SK-N-SH (cell line): Measurements from ENCODE around the gene CHD2. TPM values are rescaled to one million over a fixed set of nuclear protein-coding genes. Genes with fewer than 3 reads are reported as not detected.

Experiments
- CTCF ChIA-PET: fragments of 300-600, 350-600 bp; formaldehyde crosslinking; extraction: SDS; loops from one replicate; lab custom pipeline; 2021; lab: Yijun Ruan, JAX
- POLR2A ChIA-PET: fragments of 350-600 bp; sonication (Branson Sonifier 250); formaldehyde crosslinking; extraction: SDS; loops from one replicate; lab custom pipeline; 2020; ENCODE audit warnings: antibody characterized with exemption, inconsistent platforms; lab: Yijun Ruan, JAX
- DNase-seq: peaks from one replicate; pipeline ENCODE4 v3.0.0; 2012
- H2AFZ ChIP-seq: fragments of 200-600 bp; sonication (generic); 2 replicates; pipeline ENCODE4 v1.8.1; 2016; ENCODE audit warnings: antibody characterized with exemption, mild to moderate bottlenecking, low read depth
- H3F3A ChIP-seq: fragments of 200-600 bp; sonication (generic); replicated peaks from 2 replicates; pipeline ENCODE3; 2016; ENCODE audit warnings: antibody characterized with exemption, mild to moderate bottlenecking; ENCODE audit not compliant: insufficient read depth
- H3K27ac ChIP-seq, 2 experiments: fragments of 200-500 bp in 1 of 2; fragments of 200-600 bp in 1 of 2; sonication (Bioruptor generic) in 1 of 2; sonication (generic), shearing (Covaris generic) in 1 of 2; 2 replicates each; pipeline versions ENCODE4 v1.5.1 to v1.6.1; 2014 to 2016; ENCODE audit warnings: low read depth in 2 of 2, inconsistent platforms in 1 of 2, low read length in 1 of 2, mild to moderate bottlenecking in 1 of 2, mixed read lengths in 1 of 2
- H3K27me3 ChIP-seq: fragments of 200-600 bp; sonication (generic), shearing (Covaris generic); 2 replicates; pipeline ENCODE4 v1.6.1; 2016; ENCODE audit warnings: mixed run types; ENCODE audit not compliant: insufficient read depth
- H3K36me3 ChIP-seq, 2 experiments: fragments of 200-500 bp in 1 of 2; fragments of 200-600 bp in 1 of 2; sonication (Bioruptor generic) in 1 of 2; sonication (generic) in 1 of 2; replicated peaks in 1 of 2; 2 replicates each; pipeline versions ENCODE3 to v1.5.1; 2014 to 2016; ENCODE audit warnings: low read length in 1 of 2, mild to moderate bottlenecking in 1 of 2; ENCODE audit not compliant: insufficient read depth in 2 of 2, control insufficient read depth in 1 of 2
- H3K4me1 ChIP-seq, 2 experiments: fragments of 200-500 bp in 1 of 2; fragments of 200-600 bp in 1 of 2; sonication (Bioruptor generic) in 1 of 2; sonication (generic), shearing (Covaris generic) in 1 of 2; 2 replicates each; pipeline versions ENCODE4 v1.5.1 to v1.6.1; 2014 to 2016; ENCODE audit warnings: low read depth in 1 of 2, low read length in 1 of 2, mixed run types in 1 of 2; ENCODE audit not compliant: insufficient read depth in 2 of 2, control insufficient read depth in 1 of 2
- H3K4me2 ChIP-seq: fragments of 200-600 bp; sonication (generic), shearing (Covaris generic); 2 replicates; pipeline ENCODE4 v1.6.1; 2017; ENCODE audit warnings: mixed run types
- H3K4me3 ChIP-seq, 2 experiments: fragments of 200-500 bp in 1 of 2; fragments of 200-600 bp in 1 of 2; sonication (Bioruptor generic) in 1 of 2; sonication (generic), shearing (Covaris generic) in 1 of 2; 2 replicates each; pipeline versions ENCODE4 v1.5.1 to v1.8.1; 2014 to 2016; ENCODE audit warnings: low read depth in 2 of 2, inconsistent platforms in 1 of 2, low read length in 1 of 2, mild to moderate bottlenecking in 1 of 2, mixed read lengths in 1 of 2, moderate library complexity in 1 of 2
- H3K79me2 ChIP-seq: fragments of 200-600 bp; sonication (generic); 2 replicates; pipeline ENCODE4 v1.8.1; 2017; ENCODE audit warnings: mild to moderate bottlenecking; ENCODE audit not compliant: insufficient read depth
- H3K9ac ChIP-seq: fragments of 200-600 bp; sonication (generic); 2 replicates; pipeline ENCODE4 v1.6.1; 2017; ENCODE audit warnings: mixed run types
- H3K9me2 ChIP-seq: fragments of 200-600 bp; sonication (generic); 2 replicates; pipeline ENCODE4 v1.6.1; 2017; ENCODE audit warnings: mixed run types
- H3K9me3 ChIP-seq: fragments of 200-600 bp; sonication (generic); 2 replicates; pipeline ENCODE4 v1.6.1; 2017; ENCODE audit warnings: mixed run types, mild to moderate bottlenecking, moderate library complexity
- H4K20me1 ChIP-seq: fragments of 200-600 bp; sonication (generic); 2 replicates; pipeline ENCODE4 v1.6.1; 2017; ENCODE audit warnings: mild to moderate bottlenecking, mixed run types; ENCODE audit not compliant: insufficient read depth
- CHD2 ChIP-seq: fragments of 150-350 bp; IDR thresholded peaks from 2 replicates; pipeline ENCODE4 v1.6.1; 2018; ENCODE audit warnings: low read length; ENCODE audit not compliant: partially characterized antibody
- EZH2phosphoT487 ChIP-seq: fragments of 200-600 bp; sonication (generic); IDR thresholded peaks from 2 replicates; pipeline ENCODE4 v1.6.1; 2017; ENCODE audit warnings: low read depth, mixed run types, mild to moderate bottlenecking, antibody characterized with exemption, moderate library complexity, borderline replicate concordance
- FOSL2 ChIP-seq: IDR thresholded peaks from 2 replicates; pipeline ENCODE4 v1.4.0; 2012; ENCODE audit warnings: low read depth, mild to moderate bottlenecking, moderate library complexity, borderline replicate concordance
- FOXJ3 ChIP-seq: sonication (generic); formaldehyde crosslinking; IDR thresholded peaks from 2 replicates; pipeline ENCODE4 v1.5.1; 2020; ENCODE audit warnings: mild to moderate bottlenecking, missing genetic modification reagents
- FOXM1 ChIP-seq: IDR thresholded peaks from 2 replicates; pipeline ENCODE4 v1.4.0; 2012; ENCODE audit warnings: low read depth, mild to moderate bottlenecking
- JUND ChIP-seq: IDR thresholded peaks from 2 replicates; pipeline ENCODE4 v1.4.0; 2012
- RAD21 ChIP-seq: IDR thresholded peaks from 2 replicates; pipeline ENCODE4 v1.6.1; 2012; ENCODE audit warnings: mild to moderate bottlenecking, low read length
- RCOR1 ChIP-seq: fragments of 150-350 bp; IDR thresholded peaks from 2 replicates; pipeline ENCODE4 v1.6.1; 2017; ENCODE audit warnings: antibody characterized with exemption, low read length
- SIN3A ChIP-seq: IDR thresholded peaks from 2 replicates; pipeline ENCODE4 v1.6.1; 2012; ENCODE audit warnings: low read depth, mild to moderate bottlenecking, low read length, moderate library complexity, borderline replicate concordance
- TAF1 ChIP-seq: IDR thresholded peaks from 2 replicates; pipeline ENCODE4 v1.6.1; 2012; ENCODE audit warnings: low read depth, mild to moderate bottlenecking, low read length, moderate library complexity, borderline replicate concordance
- TEAD4 ChIP-seq: IDR thresholded peaks from 2 replicates; pipeline ENCODE4 v1.4.0; 2012; ENCODE audit warnings: mild to moderate bottlenecking, borderline replicate concordance; ENCODE audit not compliant: insufficient read depth
- YY1 ChIP-seq: IDR thresholded peaks from 2 replicates; pipeline ENCODE4 v1.4.0; 2012; ENCODE audit warnings: low read depth, mild to moderate bottlenecking
- WGBS: methylation state at CpG from one replicate; pipeline ENCODE4 v1.1.6; 2017; ENCODE audit warnings: low lambda C conversion rate; 5-methylcytosine and 5-hydroxymethylcytosine counted together
- polyA plus RNA-seq, 3 experiments: library from polyadenylated mRNA; depleted of rRNA; stranded (reverse); fragments of >200 nt; gene quantifications; 2 replicates each; pipeline ENCODE4 v1.2.3, GENCODE V29; 2012
- TF ChIP-seq, protein P1 (sequence below): IDR thresholded peaks from 2 replicates; pipeline ENCODE4; 2012
- TF ChIP-seq, protein P2 (sequence below): IDR thresholded peaks from 2 replicates; pipeline ENCODE4 v1.6.1; 2012; ENCODE audit warnings: mild to moderate bottlenecking, low read depth, low read length, moderate library complexity
- TF ChIP-seq, protein P3 (sequence below): IDR thresholded peaks from 2 replicates; pipeline ENCODE4 v1.4.0; 2012; ENCODE audit warnings: low read depth, borderline replicate concordance
- TF ChIP-seq, protein P4 (sequence below): fragments of 200-600 bp; sonication (generic); IDR thresholded peaks from 2 replicates; pipeline ENCODE4 v1.6.1; 2017; ENCODE audit warnings: antibody characterized with exemption, mild to moderate bottlenecking, moderate library complexity

The CHD2 gene
- polyA plus RNA-seq, 1 of the 3 experiments (the other 2 are of a cell fraction) = 25.3 TPM

DNA sequence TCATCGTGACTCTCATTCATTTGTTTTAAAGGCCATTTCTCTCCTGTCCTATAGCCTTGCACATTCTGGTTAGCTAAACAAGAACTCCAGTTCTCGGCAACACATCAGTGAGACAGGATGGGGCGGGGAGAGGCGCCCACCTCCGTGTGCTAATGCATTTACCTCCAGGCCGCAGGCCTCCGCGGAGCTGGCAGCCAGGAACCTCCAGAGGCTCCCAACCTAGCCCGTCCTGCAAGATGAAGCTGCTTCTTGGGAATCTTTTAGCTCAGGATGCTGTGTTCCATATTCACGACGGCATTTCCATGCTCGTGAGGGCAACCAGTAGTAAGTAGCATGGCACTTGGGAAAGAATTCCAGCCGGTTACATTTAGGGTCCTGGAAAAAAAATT is 141.0 kb downstream of the CHD2 start:
- H3K4me1 ChIP-seq = peaks cover 0 to 8% of the 10 kb centered on the region in 2 experiments; a peak in 1 of 4 replicates
- no peak overlapping the region for H3K4me2 ChIP-seq
- TF ChIP-seq, protein P1, sequence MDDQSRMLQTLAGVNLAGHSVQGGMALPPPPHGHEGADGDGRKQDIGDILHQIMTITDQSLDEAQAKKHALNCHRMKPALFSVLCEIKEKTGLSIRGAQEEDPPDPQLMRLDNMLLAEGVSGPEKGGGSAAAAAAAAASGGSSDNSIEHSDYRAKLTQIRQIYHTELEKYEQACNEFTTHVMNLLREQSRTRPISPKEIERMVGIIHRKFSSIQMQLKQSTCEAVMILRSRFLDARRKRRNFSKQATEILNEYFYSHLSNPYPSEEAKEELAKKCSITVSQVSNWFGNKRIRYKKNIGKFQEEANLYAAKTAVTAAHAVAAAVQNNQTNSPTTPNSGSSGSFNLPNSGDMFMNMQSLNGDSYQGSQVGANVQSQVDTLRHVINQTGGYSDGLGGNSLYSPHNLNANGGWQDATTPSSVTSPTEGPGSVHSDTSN = no peak
- no peak for TF ChIP-seq FOSL2
- POLR2A ChIA-PET = interaction anchor here (0.6 kb wide), 1 partner anchor 11 kb away, joined by 3 read pairs; no protein-coding TSS in a partner anchor
- no peak for DNase-seq
- H3K9me3 ChIP-seq = no peaks in the 10 kb centered on the region
- H3K27me3 ChIP-seq = no peaks in the 10 kb centered on the region
- no peaks in the 10 kb centered on the region for H3K79me2 ChIP-seq
- H2AFZ ChIP-seq = no peak overlapping the region
- H3K27ac ChIP-seq = no peak overlapping the region
- CTCF ChIA-PET = interaction anchor here (1.2 to 2.3 kb wide), 4 partner anchors 11 to 1079 kb away, joined by 3 to 8 read pairs (median 4); no protein-coding TSS in a partner anchor
- H3F3A ChIP-seq = no peaks in the 10 kb centered on the region
- H3K9ac ChIP-seq = no peak overlapping the region
- H3K9me2 ChIP-seq = no peaks in the 10 kb centered on the region
- 72% methylated on average over 12 of the region's 13 CpGs for WGBS
- H3K36me3 ChIP-seq = no peaks in the 10 kb centered on the region
- no peak overlapping the region for H3K4me3 ChIP-seq
- no peaks in the 10 kb centered on the region for H4K20me1 ChIP-seq

DNA sequence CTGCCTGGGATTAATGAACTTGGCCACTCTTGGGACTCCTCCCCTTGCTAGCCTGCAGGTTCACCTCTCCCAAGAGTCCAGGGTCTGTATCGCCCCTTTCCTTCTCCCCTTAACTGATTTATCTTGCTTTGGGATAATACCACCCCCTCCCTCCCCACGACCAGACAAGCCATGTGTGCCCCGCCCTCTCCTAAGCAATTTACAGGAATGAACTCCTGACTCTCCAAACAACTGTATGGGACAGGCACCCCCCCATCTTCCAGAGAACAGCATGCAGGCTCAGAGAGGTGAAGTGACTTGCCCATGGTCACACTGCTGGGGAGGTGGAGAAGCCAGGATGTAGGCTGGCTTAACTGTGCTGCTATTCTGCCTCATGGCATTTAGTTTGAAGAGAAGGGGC is 142.1 kb downstream of the CHD2 start:
- WGBS = 49% methylated on average over 3 of the region's 3 CpGs
- CTCF ChIA-PET = no interaction called here
- Histone ChIP-seq H3K36me3 (no peaks in the 10 kb centered on the region), H3K79me2 (no peaks in the 10 kb centered on the region), H4K20me1 (no peaks in the 10 kb centered on the region), H2AFZ (no peak overlapping the region), H3K4me3 (no peak overlapping the region), H3K9me3 (no peaks in the 10 kb centered on the region), H3K27me3 (no peaks in the 10 kb centered on the region), H3K4me2 (no peak overlapping the region), H3F3A (no peaks in the 10 kb centered on the region), H3K27ac (no peak overlapping the region), H3K4me1 (peaks cover 0 to 8% of the 10 kb centered on the region in 2 experiments; a peak in 1 of 4 replicates), H3K9ac (no peak overlapping the region), H3K9me2 (no peaks in the 10 kb centered on the region)
- DNase-seq = no peak
- TF ChIP-seq TEAD4 (no peak), TAF1 (no peak), FOXJ3 (CRISPR knock-in tag) (no peak), SIN3A (no peak), YY1 (no peak), RAD21 (no peak), EZH2phosphoT487 (no peak), FOXM1 (no peak), FOSL2 (no peak), CHD2 (no peak), JUND (no peak), RCOR1 (no peak)
- TF ChIP-seq, protein P2, sequence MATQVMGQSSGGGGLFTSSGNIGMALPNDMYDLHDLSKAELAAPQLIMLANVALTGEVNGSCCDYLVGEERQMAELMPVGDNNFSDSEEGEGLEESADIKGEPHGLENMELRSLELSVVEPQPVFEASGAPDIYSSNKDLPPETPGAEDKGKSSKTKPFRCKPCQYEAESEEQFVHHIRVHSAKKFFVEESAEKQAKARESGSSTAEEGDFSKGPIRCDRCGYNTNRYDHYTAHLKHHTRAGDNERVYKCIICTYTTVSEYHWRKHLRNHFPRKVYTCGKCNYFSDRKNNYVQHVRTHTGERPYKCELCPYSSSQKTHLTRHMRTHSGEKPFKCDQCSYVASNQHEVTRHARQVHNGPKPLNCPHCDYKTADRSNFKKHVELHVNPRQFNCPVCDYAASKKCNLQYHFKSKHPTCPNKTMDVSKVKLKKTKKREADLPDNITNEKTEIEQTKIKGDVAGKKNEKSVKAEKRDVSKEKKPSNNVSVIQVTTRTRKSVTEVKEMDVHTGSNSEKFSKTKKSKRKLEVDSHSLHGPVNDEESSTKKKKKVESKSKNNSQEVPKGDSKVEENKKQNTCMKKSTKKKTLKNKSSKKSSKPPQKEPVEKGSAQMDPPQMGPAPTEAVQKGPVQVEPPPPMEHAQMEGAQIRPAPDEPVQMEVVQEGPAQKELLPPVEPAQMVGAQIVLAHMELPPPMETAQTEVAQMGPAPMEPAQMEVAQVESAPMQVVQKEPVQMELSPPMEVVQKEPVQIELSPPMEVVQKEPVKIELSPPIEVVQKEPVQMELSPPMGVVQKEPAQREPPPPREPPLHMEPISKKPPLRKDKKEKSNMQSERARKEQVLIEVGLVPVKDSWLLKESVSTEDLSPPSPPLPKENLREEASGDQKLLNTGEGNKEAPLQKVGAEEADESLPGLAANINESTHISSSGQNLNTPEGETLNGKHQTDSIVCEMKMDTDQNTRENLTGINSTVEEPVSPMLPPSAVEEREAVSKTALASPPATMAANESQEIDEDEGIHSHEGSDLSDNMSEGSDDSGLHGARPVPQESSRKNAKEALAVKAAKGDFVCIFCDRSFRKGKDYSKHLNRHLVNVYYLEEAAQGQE = no peak
- TF ChIP-seq, protein P3, sequence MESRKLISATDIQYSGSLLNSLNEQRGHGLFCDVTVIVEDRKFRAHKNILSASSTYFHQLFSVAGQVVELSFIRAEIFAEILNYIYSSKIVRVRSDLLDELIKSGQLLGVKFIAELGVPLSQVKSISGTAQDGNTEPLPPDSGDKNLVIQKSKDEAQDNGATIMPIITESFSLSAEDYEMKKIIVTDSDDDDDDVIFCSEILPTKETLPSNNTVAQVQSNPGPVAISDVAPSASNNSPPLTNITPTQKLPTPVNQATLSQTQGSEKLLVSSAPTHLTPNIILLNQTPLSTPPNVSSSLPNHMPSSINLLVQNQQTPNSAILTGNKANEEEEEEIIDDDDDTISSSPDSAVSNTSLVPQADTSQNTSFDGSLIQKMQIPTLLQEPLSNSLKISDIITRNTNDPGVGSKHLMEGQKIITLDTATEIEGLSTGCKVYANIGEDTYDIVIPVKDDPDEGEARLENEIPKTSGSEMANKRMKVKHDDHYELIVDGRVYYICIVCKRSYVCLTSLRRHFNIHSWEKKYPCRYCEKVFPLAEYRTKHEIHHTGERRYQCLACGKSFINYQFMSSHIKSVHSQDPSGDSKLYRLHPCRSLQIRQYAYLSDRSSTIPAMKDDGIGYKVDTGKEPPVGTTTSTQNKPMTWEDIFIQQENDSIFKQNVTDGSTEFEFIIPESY = no peak
- TF ChIP-seq, protein P4, sequence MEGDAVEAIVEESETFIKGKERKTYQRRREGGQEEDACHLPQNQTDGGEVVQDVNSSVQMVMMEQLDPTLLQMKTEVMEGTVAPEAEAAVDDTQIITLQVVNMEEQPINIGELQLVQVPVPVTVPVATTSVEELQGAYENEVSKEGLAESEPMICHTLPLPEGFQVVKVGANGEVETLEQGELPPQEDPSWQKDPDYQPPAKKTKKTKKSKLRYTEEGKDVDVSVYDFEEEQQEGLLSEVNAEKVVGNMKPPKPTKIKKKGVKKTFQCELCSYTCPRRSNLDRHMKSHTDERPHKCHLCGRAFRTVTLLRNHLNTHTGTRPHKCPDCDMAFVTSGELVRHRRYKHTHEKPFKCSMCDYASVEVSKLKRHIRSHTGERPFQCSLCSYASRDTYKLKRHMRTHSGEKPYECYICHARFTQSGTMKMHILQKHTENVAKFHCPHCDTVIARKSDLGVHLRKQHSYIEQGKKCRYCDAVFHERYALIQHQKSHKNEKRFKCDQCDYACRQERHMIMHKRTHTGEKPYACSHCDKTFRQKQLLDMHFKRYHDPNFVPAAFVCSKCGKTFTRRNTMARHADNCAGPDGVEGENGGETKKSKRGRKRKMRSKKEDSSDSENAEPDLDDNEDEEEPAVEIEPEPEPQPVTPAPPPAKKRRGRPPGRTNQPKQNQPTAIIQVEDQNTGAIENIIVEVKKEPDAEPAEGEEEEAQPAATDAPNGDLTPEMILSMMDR = no peak
- POLR2A ChIA-PET = no interaction called here
